ENCODE data around the gene ASIC2.

GRCh38 chr17:33017366-33017765 is 275.7 kb downstream of the ASIC2 start:
- TF ChIP-seq CTCF (conservative IDR thresholded peaks at IDR 0.05; ENCODE audit: low read depth in 2 of 2), result no peak
- TF ChIP-seq EZH2 (IDR thresholded peaks at IDR 0.05; ENCODE audit: low read depth, unreplicated experiment), result no peak
- no peak for TF ChIP-seq CREB1 (CRISPR knock-in tag; IDR thresholded peaks at IDR 0.05; ENCODE audit: low read depth)
- TF ChIP-seq POLR2AphosphoS5 (IDR thresholded peaks at IDR 0.05; ENCODE audit: low read depth), result no peak
- TF ChIP-seq ZNF462 (CRISPR knock-in tag; IDR thresholded peaks at IDR 0.05), result no peak
- TF ChIP-seq EZH2phosphoT487 (IDR thresholded peaks at IDR 0.05; ENCODE audit: unreplicated experiment), result no peak
- no peak for TF ChIP-seq ZNF114 (CRISPR knock-in tag; IDR thresholded peaks at IDR 0.05)
- no peak for TF ChIP-seq REST (IDR thresholded peaks at IDR 0.05; ENCODE audit: unreplicated experiment)
- TF ChIP-seq JUNB (IDR thresholded peaks at IDR 0.05; ENCODE audit: unreplicated experiment), result no peak
- TF ChIP-seq ZNF331 (CRISPR knock-in tag; IDR thresholded peaks at IDR 0.05; ENCODE audit: low read depth), result no peak
- no peak for TF ChIP-seq ETS1 (IDR thresholded peaks at IDR 0.05)
- TF ChIP-seq NANOG (IDR thresholded peaks at IDR 0.05; ENCODE audit: borderline replicate concordance), result no peak
- no peak for TF ChIP-seq STAT1 (IDR thresholded peaks at IDR 0.05; ENCODE audit: unreplicated experiment)
